ENCODE measurements around the gene CNOT3. TPM values are rescaled to one million over a fixed set of nuclear protein-coding genes. Genes with fewer than 3 reads are reported as not detected.

CNOT3 gene
- total and polyA plus RNA-seq, 2 of the 13 experiments (the other 11 are each of a cell fraction or from before 2014, with no cell fraction given), result 4.3 to 5.8 TPM

DNA sequence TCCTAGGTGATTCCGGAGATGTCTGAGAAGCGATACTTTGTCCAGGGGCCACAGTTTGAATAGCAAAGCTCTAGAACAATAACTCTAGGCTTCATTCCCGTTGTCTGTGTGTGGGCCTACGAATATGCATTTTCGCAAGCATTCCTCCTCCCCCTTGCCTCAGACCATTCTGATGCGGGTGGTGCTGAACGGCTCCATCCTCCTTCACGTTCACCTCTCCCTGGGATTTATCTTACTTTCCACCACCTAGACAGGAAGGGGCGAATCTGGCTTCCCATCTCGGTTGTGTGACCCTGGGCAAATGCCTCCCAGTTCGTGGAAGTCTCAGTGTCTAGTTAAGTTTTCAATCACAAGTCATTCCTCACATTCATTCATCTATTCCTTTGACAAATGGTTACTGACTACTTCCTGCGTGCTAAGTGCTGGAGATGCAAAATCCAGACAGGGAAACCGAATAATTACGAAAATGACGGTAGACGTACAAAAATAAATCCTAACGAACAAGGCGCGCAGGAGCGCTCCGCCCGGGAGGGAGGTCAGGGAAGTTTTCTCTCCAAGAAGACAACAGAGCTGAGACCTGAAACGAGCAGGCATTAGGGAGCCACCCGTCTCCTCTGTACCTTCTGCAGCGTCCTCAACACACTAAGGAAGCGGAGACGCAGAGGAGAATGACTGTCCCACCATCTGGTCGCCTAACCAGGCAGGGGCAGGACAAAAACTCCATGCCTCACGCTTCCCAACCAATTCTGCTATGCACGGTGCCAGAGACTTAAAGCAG is 1.3 kb upstream of the CNOT3 start (continued):
- TF ChIP-seq STAT6 (CRISPR knock-in tag; IDR thresholded peaks at IDR 0.05; ENCODE audit: borderline replicate concordance), result no peak
- no peak for TF ChIP-seq SATB2 (CRISPR knock-in tag; IDR thresholded peaks at IDR 0.05)
- TF ChIP-seq RORA (CRISPR knock-in tag; IDR thresholded peaks at IDR 0.05), result no peak
- TF ChIP-seq MXD4 (CRISPR knock-in tag; IDR thresholded peaks at IDR 0.05), result no peak
- TF ChIP-seq RBAK (CRISPR knock-in tag; IDR thresholded peaks at IDR 0.05), result no peak
- no peak for TF ChIP-seq ZNF333 (CRISPR knock-in tag; IDR thresholded peaks at IDR 0.05; ENCODE audit: borderline replicate concordance)
- no peak for TF ChIP-seq CC2D1A (CRISPR knock-in tag; IDR thresholded peaks at IDR 0.05)
- TF ChIP-seq HDAC6 (IDR thresholded peaks at IDR 0.05; ENCODE audit: low read depth, low read length), result no peak
- TF ChIP-seq SP5 (CRISPR knock-in tag; IDR thresholded peaks at IDR 0.05; ENCODE audit: borderline replicate concordance, low read depth), result no peak
- TF ChIP-seq ZNF34 (CRISPR knock-in tag; IDR thresholded peaks at IDR 0.05; ENCODE audit: borderline replicate concordance), result no peak
- TF ChIP-seq ZNF740 (CRISPR knock-in tag; IDR thresholded peaks at IDR 0.05), result no peak
- 0 out of 2 replicates have a peak, but pooled peaks have one; percentile 62 for TF ChIP-seq ZNF354B (CRISPR knock-in tag; IDR thresholded peaks at IDR 0.05)
- no peak for TF ChIP-seq RFX5 (IDR thresholded peaks at IDR 0.05; ENCODE audit: low read depth, low read length)
- no peak for TF ChIP-seq HOXA7 (CRISPR knock-in tag; IDR thresholded peaks at IDR 0.05)
- no peak for TF ChIP-seq SIN3B (IDR thresholded peaks at IDR 0.05; ENCODE audit: low read length)
- TF ChIP-seq ATF4 (CRISPR knock-in tag; IDR thresholded peaks at IDR 0.05), result no peak
- no peak for TF ChIP-seq AGO2 (optimal IDR thresholded peaks at IDR 0.05; ENCODE audit: low read depth, low read length)
- no peak for TF ChIP-seq IRF9 (CRISPR knock-in tag; IDR thresholded peaks at IDR 0.05; ENCODE audit: borderline replicate concordance)
- TF ChIP-seq, protein P1, sequence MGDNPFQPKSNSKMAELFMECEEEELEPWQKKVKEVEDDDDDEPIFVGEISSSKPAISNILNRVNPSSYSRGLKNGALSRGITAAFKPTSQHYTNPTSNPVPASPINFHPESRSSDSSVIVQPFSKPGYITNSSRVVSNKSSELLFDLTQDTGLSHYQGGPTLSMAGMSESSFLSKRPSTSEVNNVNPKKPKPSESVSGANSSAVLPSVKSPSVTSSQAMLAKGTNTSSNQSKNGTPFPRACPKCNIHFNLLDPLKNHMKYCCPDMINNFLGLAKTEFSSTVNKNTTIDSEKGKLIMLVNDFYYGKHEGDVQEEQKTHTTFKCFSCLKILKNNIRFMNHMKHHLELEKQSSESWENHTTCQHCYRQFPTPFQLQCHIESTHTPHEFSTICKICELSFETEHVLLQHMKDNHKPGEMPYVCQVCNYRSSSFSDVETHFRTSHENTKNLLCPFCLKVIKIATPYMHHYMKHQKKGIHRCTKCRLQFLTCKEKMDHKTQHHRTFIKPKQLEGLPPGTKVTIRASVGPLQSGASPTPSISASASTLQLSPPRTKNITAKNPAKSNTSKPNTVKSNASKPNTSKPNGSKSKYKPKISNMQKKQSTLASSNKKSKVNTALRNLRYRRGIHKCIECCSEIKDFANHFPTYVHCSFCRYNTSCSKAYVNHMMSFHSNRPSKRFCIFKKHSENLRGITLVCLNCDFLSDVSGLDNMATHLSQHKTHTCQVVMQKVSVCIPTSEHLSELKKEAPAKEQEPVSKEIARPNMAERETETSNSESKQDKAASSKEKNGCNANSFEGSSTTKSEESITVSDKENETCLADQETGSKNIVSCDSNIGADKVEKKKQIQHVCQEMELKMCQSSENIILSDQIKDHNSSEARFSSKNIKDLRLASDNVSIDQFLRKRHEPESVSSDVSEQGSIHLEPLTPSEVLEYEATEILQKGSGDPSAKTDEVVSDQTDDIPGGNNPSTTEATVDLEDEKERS (CRISPR knock-in tag; IDR thresholded peaks at IDR 0.05), result no peak
- no peak for TF ChIP-seq POGZ (CRISPR knock-in tag; IDR thresholded peaks at IDR 0.05)
- no peak for TF ChIP-seq TBP (CRISPR knock-in tag; IDR thresholded peaks at IDR 0.05)
- no peak for TF ChIP-seq ATF1 (CRISPR knock-in tag; IDR thresholded peaks at IDR 0.05)

Measured in HepG2 (cell line).